Frontal cortex (tissue), 4 donors: ENCODE measurements around the gene SLC2A4RG. TPM values are rescaled to one million over a fixed set of nuclear protein-coding genes. Genes with fewer than 3 reads are reported as not detected.

Experiments used
- DNase-seq, 2 donors: peaks; one replicate each; pipeline ENCODE4 v3.0.0; 2012; ENCODE audit warnings: low spot score in 2 of 2
- FAIRE-seq: peaks from 2 replicates; lab custom pipeline; 2012; peaks lifted over from hg19 to GRCh38; lab: Jason Lieb, UNC
- total RNA-seq: library from RNA; depleted of rRNA; stranded (reverse); fragments of >200 nt; gene quantifications from one replicate; pipeline ENCODE4 v1.2.3, GENCODE V29; 2014
- donor health status: control.
- donor health status: control.
- donor health status: control.

SLC2A4RG gene
- total RNA-seq, 1 donor from 2014 or later = 1.2 TPM

DNA sequence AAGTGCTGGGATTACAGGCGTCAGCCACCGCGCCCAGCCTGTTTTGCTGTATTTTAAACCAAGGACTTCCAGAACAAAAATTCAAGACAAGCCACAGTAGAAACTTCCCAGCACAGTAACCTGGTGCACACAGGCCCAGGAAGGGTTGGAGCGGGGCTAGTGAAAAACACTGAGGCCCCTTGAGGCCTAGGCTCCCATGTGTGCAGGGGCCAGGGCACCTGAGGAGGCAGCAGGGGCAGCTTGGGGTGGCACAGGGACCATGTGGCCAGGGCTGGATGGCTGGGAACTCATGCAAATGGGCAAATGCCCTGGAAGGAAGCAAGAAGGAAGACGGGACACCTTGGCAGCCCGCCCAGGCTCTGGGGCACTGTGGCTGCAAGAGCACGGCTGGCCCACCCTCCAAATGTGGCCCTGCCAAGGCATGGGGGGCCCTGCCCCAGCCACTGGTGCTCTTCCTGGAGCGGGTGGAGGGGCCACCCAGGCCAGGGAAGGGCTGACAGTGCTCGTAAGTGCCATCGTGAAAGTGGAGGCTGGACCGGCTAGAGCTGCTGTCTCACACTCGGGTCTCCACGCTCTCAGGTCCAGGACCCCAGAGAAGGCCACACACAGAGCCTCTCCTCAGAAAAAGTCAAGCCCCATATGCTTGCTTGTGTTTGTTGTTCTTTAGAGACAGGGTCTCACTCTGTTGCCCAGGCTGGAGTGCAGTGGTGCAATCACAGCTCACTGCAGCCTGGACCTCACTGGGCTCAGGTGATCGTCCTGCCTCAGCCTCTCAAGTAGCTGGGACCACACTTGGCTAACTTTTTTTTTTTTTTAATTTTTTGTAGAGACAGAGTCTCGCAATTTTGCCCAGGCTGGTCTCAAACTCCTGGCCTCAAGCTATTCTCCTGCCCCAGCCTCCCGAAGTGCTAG is 10.3 kb downstream of the SLC2A4RG start:
- FAIRE-seq (no peak), DNase-seq (peak in 1 of 2 donors; percentile 37)

DNA sequence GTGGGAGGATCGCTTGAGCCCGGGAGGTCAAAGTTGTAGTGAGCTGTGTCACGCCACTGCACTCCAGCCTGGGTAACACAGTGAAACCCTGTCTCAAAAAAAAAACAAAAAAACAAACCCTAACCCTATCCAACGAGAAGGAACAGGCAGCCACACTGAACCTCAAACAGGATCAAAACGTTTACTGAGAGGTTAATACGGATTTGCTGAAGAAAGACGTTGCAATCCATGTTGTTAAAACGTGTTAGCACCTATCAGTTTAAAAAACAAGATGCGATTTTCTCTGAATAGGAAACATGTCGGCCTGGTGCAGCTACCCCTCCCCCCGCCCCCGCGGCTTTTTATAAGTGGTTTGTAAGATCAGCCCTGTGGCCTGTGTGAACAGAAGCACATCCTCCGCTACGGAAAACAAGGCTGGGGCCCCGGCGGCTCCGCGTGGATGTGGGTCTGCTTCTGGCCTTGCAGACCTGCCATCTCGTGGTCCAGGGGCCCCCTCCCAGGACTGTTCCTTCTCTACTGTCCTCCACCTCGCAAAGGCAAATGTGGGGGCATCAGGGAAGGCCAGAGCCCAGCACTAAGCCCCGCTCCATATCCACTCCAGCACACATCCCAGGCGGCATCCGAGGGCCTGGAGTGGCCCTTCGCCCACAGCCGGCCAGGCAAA is 11.4 kb downstream of the SLC2A4RG start:
- FAIRE-seq (no peak), DNase-seq (peak in 1 of 2 donors; percentile 17)

DNA sequence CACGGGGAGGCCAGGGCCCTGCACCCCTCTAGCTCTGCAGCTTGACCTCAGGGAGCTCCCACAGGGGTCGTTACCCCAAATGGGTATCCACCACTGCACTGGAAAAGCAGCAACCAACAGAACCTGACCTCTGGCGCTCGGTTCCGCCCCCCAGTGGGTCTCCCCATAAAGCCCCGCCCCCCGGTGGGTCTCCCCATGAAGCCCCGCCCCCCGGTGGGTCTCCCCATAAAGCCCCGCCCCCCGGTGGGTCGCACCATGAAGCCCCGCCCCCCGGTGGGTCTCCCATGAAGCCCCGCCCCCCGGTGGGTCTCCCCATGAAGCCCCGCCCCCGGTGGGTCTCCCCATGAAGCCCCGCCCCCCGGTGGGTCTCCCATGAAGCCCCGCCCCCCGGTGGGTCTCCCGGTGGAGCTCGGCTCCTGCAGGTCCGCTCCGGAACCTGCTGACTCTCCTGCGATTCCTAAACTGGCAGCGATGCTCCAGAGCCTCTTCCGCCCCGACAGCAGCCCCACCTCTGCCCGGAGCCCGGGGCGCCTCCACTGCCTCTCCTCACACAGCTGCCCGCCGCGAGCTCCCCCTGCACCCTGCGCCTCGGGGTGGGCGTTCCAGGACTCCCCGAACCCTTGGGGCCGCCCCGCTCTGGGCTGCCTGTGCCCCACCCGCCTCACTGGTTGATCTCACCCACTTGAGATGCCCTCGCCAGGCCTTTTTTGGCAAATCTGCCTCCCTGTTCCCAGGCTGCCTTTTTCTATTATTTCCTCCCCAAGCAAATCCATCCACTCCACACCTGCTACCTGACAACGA is 12.1 kb downstream of the SLC2A4RG start:
- DNase-seq (peak in 1 of 2 donors; percentile 34), FAIRE-seq (no peak)

DNA sequence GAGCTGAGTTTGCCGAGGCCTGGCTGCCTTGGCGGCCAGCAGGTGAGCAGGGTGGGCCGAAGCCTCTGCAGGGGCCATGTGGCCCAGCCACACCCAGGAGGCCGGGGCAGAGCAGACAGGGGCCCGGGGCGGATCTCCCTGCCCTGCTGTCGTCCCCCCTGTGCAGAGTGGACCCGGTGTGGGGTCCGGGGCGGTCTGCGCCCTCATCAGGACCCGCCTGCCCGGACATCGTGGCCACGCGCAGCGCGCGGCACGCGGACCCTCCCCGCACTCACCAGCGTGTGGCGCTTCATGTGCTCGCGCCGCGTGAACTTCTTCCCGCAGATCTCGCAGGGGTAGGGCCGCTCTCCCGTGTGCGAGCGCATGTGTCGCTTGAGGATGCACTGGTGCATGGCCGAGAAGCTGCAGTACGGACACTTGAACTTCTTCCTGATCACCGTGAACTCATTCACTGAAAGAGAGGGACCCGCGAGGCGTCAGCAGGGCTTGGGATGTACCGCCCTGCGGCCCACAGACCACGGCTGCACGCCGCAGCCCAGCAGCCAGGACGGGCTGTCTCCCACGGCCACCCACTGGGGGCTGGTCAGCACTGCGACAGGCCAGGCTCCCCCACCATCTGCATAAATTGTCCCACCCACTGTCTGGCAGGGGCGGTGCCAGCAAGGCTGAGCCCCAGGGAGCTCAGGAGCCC is 13.0 kb downstream of the SLC2A4RG start:
- FAIRE-seq = no peak
- peak in 1 of 2 donors; percentile 19 for DNase-seq

DNA sequence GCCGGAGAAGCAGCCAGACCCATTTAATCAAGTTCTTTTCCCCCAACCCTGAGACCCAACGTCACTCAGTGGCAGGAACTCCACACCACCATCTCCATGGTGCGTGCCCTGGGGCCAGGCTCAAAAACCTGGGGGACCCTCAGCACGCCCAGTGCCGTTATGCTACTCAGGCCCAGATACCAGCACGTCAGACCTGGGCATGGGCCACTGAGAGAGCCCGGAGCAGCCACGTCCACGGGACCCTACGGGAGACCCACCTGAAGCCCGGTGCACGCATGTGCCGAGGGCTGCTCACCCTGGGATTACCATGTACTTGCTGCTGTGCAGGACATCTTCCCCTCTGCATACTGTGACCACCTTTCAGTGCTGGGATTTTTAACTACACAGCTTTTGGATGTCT is 13.8 kb downstream of the SLC2A4RG start:
- DNase-seq (no peak), FAIRE-seq (no peak)

DNA sequence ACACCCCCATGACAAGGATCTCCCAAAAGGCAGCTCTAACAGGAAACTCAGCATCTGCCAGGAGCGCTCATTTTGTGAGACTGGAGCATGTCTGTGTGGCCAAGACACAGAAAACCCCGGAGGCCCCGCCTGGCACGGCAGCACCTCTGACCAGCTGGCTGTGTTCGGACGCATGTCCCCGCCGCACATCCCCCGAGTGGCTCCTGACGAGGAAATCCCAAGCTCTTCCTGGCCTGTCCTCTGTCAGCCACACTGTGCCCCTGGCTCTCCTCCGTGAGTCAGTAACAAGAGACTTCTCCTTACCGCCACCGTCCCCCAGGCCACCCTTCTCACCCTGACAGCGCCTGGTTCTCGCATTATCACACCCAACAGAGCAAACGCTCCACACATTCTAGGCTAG is 14.4 kb downstream of the SLC2A4RG start:
- no peak for FAIRE-seq
- DNase-seq = no peak

DNA sequence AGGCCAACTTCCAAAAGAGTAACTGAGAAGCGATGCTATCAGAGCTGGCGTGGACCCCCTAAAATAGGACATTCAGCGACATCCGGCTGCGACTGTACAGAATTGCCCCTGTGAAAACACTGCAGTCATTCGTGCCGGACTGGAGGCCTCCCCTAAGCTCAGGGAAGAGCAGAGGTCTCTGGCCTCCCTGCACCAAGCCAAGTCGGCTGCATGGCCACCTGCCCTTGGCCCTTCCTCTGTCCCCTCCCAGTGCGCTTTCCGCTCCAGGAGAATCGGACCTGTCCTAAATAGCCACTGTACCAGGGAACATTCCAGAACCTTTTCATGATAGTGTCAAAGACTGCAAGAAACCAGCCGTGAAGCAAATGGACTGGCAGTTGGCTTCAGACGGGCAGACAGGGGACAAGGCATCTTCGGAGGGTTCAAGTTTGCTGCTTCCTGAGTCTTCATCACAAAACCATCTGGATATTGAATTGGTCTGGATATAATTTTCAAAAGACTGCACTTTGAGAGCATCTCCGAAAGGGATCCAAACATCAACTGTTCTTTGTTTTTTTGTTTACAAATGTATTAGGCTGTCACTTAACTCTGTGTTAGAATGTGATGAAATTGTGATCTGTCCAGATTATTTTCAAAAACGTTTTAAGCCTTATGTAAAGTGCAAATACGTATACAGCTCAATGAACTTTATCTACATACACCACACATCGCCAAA is 16.5 kb downstream of the SLC2A4RG start:
- FAIRE-seq = no peak
- DNase-seq = no peak

DNA sequence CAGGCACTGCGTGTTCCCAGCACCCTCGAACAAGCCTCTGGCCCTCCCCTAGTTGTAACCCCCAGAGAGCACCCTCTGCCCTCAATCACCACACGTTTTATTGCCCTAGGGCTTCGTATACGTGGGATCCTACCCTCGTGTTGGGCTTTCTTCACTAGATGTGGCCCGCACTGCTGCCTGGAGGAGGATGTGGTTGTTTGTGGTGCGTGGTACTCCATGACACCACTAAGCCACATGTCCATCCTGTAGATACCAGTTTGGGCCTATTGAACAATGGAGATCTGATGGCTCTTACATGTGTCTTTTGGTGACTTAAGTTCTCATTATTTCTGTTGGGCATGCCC is 17.0 kb downstream of the SLC2A4RG start:
- DNase-seq (no peak), FAIRE-seq (no peak)

DNA sequence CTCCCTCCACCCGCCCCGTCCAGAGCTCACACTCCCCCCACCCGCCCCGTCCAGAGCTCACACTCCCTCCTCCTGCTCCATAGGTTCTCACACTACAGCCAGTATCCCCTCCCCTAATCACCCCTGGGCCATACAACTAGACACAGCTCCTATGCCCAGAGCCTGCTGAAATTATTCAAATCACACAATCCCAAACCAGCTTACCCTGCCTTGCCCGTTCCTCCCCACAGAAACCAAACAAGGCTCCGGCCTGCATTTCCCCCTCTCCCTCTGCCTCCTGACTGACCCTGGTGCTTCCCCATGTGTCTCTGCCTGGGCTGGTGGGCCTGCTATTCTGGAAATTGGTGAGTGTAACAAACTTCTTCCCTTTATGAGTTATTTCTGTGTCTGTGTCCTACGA is 18.6 kb downstream of the SLC2A4RG start:
- FAIRE-seq = no peak
- DNase-seq = no peak

DNA sequence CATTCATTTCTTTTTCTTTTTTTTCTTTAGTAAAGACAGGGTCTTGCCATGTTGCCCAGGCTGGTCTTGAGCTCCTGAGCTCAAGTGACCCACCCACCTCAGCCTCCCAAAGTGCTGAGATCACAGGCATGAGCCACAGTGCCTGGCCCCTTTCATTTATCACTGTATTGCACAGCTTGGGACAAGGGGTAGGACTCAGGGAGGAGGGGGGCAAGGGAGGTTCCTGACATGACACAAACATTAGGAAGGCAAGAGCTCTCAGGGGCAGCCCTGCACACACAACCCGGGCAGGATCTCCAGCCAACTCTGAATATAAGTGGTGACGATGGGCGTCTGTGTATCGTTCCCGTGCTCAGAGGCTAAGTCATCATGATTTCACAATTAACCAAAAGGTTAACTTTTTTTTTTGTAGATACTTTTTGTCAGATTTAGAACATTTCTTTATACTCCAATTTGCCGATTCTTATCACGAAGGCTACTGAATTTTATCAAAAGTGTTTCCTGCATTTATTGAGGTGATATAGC is 19.9 kb downstream of the SLC2A4RG start:
- DNase-seq = no peak
- no peak for FAIRE-seq

DNA sequence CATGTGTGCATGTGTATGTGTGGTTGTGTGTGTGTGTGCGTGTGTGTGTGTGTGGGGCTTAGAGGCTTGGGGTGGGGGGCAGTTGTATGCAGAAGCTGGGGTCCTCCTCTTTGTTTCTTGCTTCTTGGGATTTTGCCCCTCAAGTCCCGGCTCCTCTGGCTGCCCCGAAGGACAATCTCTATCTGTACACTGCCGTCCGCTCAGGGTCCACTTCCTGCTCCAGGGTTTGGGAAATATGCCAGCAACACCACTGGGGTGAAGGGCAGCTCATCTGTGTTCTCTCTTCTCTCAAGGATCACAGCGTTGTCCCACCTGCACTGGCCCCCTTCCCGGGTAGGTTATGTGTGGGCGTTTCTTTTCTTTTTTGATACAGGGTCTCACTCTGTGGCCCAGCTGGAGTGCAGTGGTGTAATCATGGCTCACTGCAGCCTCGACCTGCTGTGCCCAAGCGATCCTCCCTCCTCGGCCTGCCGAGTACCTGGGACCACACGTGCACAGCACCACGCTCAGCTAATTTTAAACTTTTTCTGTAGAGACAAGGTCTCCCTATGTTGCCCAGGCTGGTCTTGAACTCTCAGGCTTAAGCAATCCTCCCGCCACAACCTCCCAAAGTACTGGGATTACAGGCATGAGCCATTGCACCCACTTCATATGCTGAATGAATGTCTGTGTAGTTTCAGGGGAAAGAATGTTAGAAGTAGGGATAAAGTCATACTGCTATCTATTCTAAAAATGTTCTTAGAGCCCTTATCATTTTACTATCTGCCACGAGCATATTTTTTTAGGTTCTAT is 25.7 kb downstream of the SLC2A4RG start:
- no peak for FAIRE-seq
- no peak for DNase-seq

DNA sequence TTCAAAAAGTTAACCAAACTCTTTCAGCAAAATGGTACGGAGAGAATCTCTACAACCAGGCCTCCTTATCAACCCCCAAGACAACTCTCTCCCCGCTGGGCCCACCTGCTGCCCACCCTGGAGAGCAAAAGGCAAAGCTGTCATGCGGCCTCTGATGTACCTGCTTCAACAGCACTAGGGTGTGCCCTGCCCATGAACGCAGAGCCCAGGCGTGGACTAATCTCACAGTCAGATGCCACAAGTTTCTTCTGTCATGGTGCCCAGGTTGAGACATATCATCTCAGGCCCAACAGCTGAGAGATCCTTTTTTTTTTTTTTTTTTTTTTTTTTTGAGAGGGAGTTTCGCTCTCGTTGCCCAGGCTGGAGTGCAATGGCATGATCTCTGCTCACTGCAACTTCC is 26.3 kb downstream of the SLC2A4RG start:
- no peak for DNase-seq
- no peak for FAIRE-seq

DNA sequence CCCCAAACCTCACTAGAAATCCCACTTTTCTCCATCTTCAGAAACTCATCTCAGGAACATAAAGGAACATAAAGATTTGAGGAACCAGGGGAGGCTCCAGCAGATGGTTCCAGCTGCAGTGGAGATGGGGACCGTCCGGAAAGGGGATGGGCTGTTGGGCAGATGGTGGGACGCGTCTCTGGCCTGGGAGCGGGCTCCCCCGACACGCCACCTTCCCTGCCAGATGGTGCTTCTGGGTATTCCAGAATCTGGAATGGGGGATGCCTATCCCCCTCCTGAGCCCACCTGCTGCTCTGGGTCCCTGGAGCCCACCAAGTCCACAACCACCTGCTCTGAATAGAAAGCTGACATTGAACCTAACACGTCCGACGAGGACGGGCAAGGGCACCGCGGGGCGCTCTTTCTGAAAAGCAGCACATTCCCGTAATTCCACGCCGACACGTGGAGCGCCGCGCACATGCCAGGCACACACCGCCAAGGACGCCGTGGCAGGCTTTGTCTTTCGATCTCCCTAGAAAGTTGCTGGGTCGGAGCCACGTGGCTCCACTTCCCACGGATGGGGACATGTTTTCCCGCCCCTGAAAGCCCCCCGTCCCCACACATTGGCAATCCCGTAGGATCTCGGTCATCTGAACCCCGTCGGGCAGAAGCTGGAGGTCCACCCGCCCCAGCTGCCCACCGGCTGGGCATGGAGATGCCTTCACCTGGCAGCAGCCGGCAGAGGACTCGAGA is 27.3 kb downstream of the SLC2A4RG start:
- DNase-seq (no peak), FAIRE-seq (no peak)

DNA sequence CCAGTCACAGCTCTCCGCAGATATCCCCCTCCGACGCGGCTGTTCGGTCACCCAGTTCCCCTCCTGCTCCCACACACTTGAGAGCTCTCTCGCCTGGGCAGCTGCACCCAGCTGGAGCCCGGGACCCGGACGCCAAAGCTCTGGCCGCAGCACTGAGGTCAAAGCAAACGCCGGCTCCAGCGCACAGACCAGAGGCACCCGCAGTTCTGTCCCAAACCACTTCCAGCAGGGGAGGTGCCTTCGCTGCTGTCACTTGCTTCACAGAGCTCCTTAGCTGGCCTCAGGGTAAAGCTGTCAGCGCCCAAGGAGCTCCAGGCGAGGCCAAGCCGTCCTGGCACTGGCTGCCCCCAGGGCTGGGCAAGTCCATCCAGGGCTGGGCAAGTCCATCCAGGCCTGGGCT is 27.9 kb downstream of the SLC2A4RG start:
- FAIRE-seq = no peak
- DNase-seq = peak in 1 of 2 donors; percentile 12

DNA sequence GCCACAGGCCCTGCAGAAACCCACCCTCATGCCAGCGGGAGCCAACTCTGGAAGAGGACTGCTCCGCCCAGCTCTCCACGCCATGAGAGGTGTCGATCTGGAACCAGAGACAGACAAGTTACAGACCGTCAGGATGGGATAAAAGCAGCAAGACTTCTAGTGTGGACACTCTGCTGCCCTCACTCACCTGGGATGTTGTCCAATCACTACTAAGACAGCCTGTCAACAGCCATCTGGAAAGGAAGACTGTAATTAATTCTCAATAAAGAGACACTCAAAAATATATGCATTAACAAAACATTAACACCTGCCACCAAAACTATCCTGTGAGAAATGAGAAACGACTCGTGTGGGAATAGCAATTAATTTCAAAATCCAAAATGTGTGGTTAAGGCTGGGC is 28.3 kb downstream of the SLC2A4RG start:
- no peak for FAIRE-seq
- peak in 1 of 2 donors; percentile 20 for DNase-seq

DNA sequence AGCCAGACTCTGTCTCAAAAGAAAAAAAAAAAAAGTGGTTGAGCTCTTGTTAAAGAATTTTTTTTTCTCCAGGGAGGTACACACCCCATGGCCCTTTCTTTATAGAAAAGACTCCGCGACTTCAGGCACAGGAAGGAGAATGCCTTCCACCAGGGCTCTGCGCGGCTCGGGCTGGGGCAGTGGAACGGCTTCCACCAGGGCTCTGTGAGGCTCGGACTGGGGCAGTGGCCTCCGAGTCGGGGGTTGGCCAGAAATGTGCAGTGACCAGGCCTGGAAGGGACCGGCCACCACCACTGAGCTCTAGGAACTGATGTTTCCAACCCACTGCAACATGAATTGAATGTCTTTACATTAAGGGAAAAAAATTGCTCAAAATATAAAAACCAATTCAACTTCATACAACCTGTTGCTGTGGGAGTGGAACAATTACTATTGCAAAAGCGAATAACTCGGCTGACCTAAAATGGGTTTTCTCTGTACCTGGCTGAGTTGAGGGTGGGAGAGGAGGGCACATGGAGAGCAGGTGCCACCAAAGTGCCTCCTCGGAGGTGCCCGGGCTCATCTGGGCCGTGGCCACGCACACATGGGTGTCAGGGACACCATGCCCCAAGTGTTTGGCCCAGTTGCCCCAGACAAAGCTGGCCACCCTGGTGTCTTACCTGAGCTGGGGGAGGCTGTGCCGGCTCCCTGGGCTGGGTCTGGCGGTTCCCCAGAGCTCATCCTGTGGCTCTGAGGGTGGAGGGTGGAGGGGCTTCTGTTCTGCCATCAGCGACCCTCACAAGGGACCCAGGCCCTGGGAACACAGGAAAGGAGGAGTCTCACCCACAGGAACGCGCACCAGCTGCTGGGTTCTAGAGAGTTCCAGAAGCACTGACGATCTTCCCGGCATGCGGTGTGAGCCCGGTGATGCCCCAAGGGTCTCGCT is 29.3 kb downstream of the SLC2A4RG start:
- peak in 1 of 2 donors; percentile 29 for DNase-seq
- FAIRE-seq = no peak
